LNCaP clone FGC (cell line): ENCODE data around the gene CDH5.
A peak's percentile ranks its signal among the peaks of the same experiment; 100 is the strongest.

ENCODE experiments used
- DNase-seq: peaks from one replicate; pipeline ENCODE4 v3.0.0-alpha.2; 2011; ENCODE audit warnings: low read depth
- H3K4me3 ChIP-seq: 2 replicates; pipeline ENCODE4 v1.5.1; 2011; ENCODE audit warnings: mild to moderate bottlenecking, low read depth, low read length, control low read depth
- CTCF ChIP-seq: IDR thresholded peaks from 2 replicates; pipeline ENCODE4 v1.5.1; 2012; ENCODE audit warnings: mild to moderate bottlenecking; ENCODE audit not compliant: control insufficient read depth, insufficient read depth; ENCODE audit errors: extremely low read depth

CDH5 gene

DNA sequence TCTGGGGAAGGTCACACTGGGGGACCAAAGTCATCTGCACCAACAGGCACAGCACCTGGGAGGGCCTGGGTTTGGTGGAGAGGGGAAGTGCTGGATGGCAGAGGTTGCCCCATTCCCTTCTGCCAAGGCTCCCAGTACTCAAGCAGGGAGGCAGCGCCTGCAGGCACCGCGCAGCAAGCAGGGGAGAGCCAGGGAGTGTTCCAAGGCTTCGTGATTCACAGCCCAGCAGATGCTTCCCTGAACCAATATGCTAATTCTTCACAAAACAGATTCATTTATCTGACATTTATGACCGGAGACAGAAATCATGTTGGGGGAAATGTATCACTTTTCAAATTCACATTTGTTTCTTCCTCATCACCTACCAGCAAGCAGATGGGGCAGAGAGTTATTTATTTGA lies 13.4 kb upstream of the CDH5 start:
- DNase-seq = no peak
- TF ChIP-seq CTCF = no peak
- no peak overlapping the region for H3K4me3 ChIP-seq

GRCh38 chr16:66354034-66354909 lies 12.2 kb upstream of the CDH5 start:
- H3K4me3 ChIP-seq = no peak overlapping the region
- DNase-seq = no peak
- TF ChIP-seq CTCF = no peak

DNA sequence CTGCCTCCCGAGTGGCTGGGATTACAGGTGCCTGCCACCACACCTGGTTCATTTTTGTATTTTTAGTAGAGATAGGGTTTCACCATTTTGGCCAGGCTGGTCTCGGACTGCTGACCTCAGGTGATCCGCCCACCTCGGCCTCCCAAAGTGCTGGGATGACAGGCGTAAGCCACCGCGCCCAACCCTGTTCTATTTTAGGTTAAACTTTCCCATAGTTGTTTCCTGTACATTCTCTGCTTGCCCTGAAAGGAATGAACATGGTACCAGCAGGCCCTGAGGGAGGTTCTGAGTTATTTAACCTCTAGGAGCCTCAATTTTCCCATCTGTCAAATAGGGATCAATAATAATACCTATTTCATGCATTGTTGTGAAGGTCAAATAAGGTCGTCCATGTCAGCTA lies 11.0 kb upstream of the CDH5 start:
- DNase-seq = no peak
- no peak overlapping the region for H3K4me3 ChIP-seq
- TF ChIP-seq CTCF = no peak

DNA sequence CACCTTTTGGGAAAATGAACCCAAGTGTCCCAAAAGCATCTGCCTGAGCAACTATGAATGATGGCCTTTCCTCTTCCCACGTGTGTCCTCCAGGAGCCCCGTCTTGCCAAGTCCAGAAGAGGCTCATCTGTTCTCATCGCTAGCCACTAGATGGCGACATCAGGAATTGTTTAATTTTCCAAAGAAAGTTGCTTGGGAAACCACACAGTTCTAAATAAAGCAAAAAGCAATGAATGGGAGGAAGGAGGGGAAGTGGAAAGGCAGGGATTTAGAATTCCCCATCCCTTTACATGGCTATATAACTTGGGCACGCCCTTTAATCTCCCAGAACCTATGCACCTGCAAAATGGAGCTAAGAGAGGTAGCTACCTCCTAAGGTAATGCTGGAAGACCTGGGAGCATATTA lies 9.0 kb upstream of the CDH5 start:
- no peak overlapping the region for H3K4me3 ChIP-seq
- peak; percentile 41 for DNase-seq
- peak; percentile 82 for TF ChIP-seq CTCF

DNA sequence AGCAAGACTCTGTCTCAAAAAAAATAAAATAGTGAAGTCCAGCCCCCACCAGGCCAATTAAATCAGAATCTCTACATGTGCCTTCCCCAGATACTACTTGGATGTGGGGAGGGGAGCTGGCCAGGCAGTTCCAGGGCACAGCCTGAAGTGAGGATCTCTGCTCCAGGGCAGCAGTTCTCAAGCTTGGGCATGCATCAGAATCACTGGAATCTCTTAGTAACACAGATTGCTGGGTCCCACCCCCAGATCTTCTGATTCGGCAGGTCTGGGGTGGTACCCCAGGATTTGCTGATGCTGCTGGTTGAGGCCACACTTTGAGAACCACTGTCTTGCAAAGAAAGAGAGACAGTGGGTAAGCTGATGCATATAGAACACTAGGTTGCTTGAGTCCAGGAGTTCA lies 8.3 kb upstream of the CDH5 start:
- no peak for TF ChIP-seq CTCF
- H3K4me3 ChIP-seq = no peak overlapping the region
- DNase-seq = no peak

GRCh38 chr16:66359012-66359411 lies 7.5 kb upstream of the CDH5 start:
- no peak overlapping the region for H3K4me3 ChIP-seq
- DNase-seq = no peak
- TF ChIP-seq CTCF = no peak

DNA sequence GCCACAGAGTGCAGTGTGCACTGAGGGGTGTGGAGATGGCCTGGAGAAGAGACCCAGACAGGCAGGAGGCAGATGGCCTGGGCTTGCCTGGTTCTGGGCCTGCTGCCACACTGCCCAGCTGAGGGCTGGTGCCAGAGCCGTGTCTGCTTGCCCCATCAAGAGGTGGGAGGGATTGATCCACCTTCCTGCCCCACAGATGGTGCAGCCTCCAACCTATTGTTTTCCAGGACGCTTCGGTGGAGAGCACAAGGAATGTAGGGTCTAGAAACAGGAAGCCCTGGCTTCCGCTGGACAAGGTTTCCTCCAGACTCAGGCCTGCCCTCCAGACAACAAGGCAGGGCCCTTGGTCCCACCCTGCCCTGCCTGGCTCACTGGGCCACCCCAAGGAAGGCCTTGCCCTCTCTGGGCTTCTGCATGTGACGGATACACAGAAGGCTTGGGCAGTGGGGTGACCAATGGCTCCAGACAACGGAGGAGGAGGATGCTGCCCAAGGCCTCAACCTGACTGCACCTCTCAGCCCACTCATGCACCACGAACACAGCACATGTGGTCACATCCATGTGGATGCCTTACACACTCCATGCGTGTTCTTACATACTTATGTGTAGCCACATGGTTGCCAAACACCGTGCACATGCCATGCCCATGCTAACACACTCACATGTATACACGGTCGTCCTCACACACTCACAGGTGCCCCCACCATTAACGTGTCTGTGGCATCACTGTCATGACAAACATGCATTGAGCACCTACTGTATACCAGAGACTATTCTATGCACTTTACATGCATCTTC lies 6.5 kb upstream of the CDH5 start:
- TF ChIP-seq CTCF = no peak
- no peak overlapping the region for H3K4me3 ChIP-seq
- no peak for DNase-seq
